ENCODE measurements around the gene HEXIM1.

GRCh38 chr17:45119964-45120363 is 28.3 kb upstream of the HEXIM1 start:
- TF ChIP-seq CTCF (conservative IDR thresholded peaks at IDR 0.05), result no peak
- no peak for TF ChIP-seq ZFX (IDR thresholded peaks at IDR 0.05)
